B cell (primary cell): ENCODE measurements around the gene PKIG. TPM values are rescaled to one million over a fixed set of nuclear protein-coding genes. Genes with fewer than 3 reads are reported as not detected.

Experiments
- ATAC-seq: fragments of 200-7000 bp; cut with Tn5 transposase; one replicate; pipeline ENCODE4 v1.10.0; 2021; ENCODE audit warnings: low read depth, mild to moderate bottlenecking, moderate number of reproducible peaks, moderate library complexity
- CTCF ChIA-PET: fragments of 350-600 bp; sonication (Branson Sonifier 250); formaldehyde crosslinking; loops from one replicate; lab custom pipeline; 2021; ENCODE audit warnings: antibody characterized with exemption, inconsistent platforms; lab: Charles Lee
- POLR2A ChIA-PET: fragments of 350-600 bp; sonication (Branson Sonifier 250); formaldehyde crosslinking; loops from one replicate; lab custom pipeline; 2021; ENCODE audit warnings: antibody characterized with exemption; lab: Charles Lee
- DNase-seq: peaks from one replicate; pipeline ENCODE4 v3.0.0; 2013
- H2AFZ ChIP-seq: 2 replicates; pipeline ENCODE4 v1.6.1; 2012; ENCODE audit warnings: mild to moderate bottlenecking, low read depth, low read length; ENCODE audit not compliant: insufficient read depth, poor library complexity, severe bottlenecking
- H3K27ac ChIP-seq, 2 donors: 1 replicate in 1 of 2; 2 replicates in 1 of 2; pipeline ENCODE4 v1.5.1; 2012 to 2013; ENCODE audit warnings: low read length in 2 of 2, mild to moderate bottlenecking in 2 of 2, moderate library complexity in 1 of 2
- H3K27me3 ChIP-seq, 4 experiments: fragments of 200-600 bp in 1 of 4; sonication (generic) in 1 of 4; replicated peaks in 1 of 4; 1 replicate in 2 of 4; 2 replicates in 2 of 4; pipeline versions ENCODE4 v1.6.1 to v1.7.0; 2013 to 2016; ENCODE audit warnings: low read length in 3 of 4, mild to moderate bottlenecking in 2 of 4, mixed read lengths in 1 of 4, moderate library complexity in 1 of 4; ENCODE audit not compliant: insufficient read depth in 4 of 4, control insufficient read depth in 3 of 4; ENCODE audit errors: control extremely low read depth in 1 of 4
- H3K36me3 ChIP-seq, 2 experiments: replicated peaks in 1 of 2; 1 replicate in 1 of 2; 2 replicates in 1 of 2; pipeline versions ENCODE4 v1.6.1 to v1.7.1; 2013; ENCODE audit warnings: low read length in 1 of 2; ENCODE audit not compliant: insufficient read depth in 2 of 2, control insufficient read depth in 1 of 2; ENCODE audit errors: control extremely low read depth in 1 of 2, extremely low read depth in 1 of 2
- H3K4me1 ChIP-seq, 2 donors: fragments of 200-600 bp in 1 of 2; sonication (generic) in 1 of 2; 1 replicate in 1 of 2; 2 replicates in 1 of 2; pipeline versions ENCODE4 v1.5.1 to v1.6.1; 2013 to 2017; ENCODE audit warnings: low read length in 2 of 2; ENCODE audit not compliant: control insufficient read depth in 2 of 2, insufficient read depth in 2 of 2
- H3K4me2 ChIP-seq: replicated peaks from 2 replicates; pipeline ENCODE3; 2012; ENCODE audit warnings: mild to moderate bottlenecking, low read depth, low read length; ENCODE audit not compliant: poor library complexity, severe bottlenecking
- H3K4me3 ChIP-seq, 5 experiments: fragments of 200-600 bp in 1 of 5; sonication (generic) in 1 of 5; 1 replicate in 3 of 5; 2 replicates in 2 of 5; pipeline versions ENCODE4 v1.5.1 to v1.7.0; 2011 to 2016; ENCODE audit warnings: low read length in 4 of 5, mild to moderate bottlenecking in 4 of 5, low read depth in 2 of 5, control low read depth in 1 of 5, moderate library complexity in 1 of 5; ENCODE audit not compliant: insufficient read depth in 1 of 5; ENCODE audit errors: control extremely low read depth in 1 of 5, extremely low read depth in 1 of 5
- H3K79me2 ChIP-seq: fragments of 200-600 bp; sonication (generic); one replicate; pipeline ENCODE4 v1.6.0; 2016; ENCODE audit warnings: low read length; ENCODE audit not compliant: control insufficient read depth, insufficient read depth
- H3K9ac ChIP-seq: fragments of 200-600 bp; sonication (generic); 2 replicates; pipeline ENCODE4 v1.6.1; 2017; ENCODE audit warnings: mild to moderate bottlenecking, low read length, moderate library complexity
- H3K9me3 ChIP-seq, 3 donors: one replicate each; pipeline versions ENCODE4 v1.6.1 to v1.7.1; 2013; ENCODE audit warnings: low read length in 2 of 3; ENCODE audit not compliant: control insufficient read depth in 2 of 3, insufficient read depth in 1 of 3; ENCODE audit errors: control extremely low read depth in 1 of 3
- H4K20me1 ChIP-seq: 2 replicates; pipeline ENCODE4 v1.6.0; 2012; ENCODE audit warnings: mild to moderate bottlenecking, low read length; ENCODE audit not compliant: insufficient read depth, control insufficient read depth, poor library complexity, severe bottlenecking
- H3K27ac Mint-ChIP-seq: one replicate; pipeline ENCODE4 v1.8.0; 2021; ENCODE audit warnings: mixed read lengths
- H3K27me3 Mint-ChIP-seq: one replicate; pipeline ENCODE4 v1.8.0; 2021; ENCODE audit warnings: mixed read lengths
- H3K4me1 Mint-ChIP-seq: one replicate; pipeline ENCODE4 v1.8.0; 2021; ENCODE audit warnings: mixed read lengths
- H3K4me3 Mint-ChIP-seq: one replicate; pipeline ENCODE4 v1.8.0; 2021; ENCODE audit warnings: mixed read lengths
- H3K9me3 Mint-ChIP-seq: one replicate; pipeline ENCODE4 v1.8.0; 2022; ENCODE audit warnings: mixed read lengths; ENCODE audit not compliant: insufficient read depth
- CTCF ChIP-seq: fragments of 200-600 bp; IDR thresholded peaks from one replicate; pipeline ENCODE4 v1.8.0; 2022; ENCODE audit warnings: antibody characterized with exemption, mild to moderate bottlenecking
- EZH2 ChIP-seq: IDR thresholded peaks from 2 replicates; pipeline ENCODE4 v1.6.1; 2012; ENCODE audit warnings: borderline replicate concordance, low read depth, mild to moderate bottlenecking, moderate library complexity, low read length; ENCODE audit not compliant: insufficient read depth, poor library complexity, severe bottlenecking
- WGBS: methylation state at CpG from one replicate; pipeline ENCODE4 v1.1.5; 2013; ENCODE audit warnings: missing lambda C conversion rate; ENCODE audit not compliant: insufficient coverage; 5-methylcytosine and 5-hydroxymethylcytosine counted together
- intact Hi-C: fragments of 100-400 bp; cut with micrococcal nuclease; formaldehyde crosslinking; loops from one replicate; pipeline ENCODE4 v1.10.0; 2022
- polyA plus RNA-seq: library from polyadenylated mRNA; depleted of rRNA; stranded (reverse); fragments of >200 nt; gene quantifications from 2 replicates; pipeline ENCODE4 v1.2.3, GENCODE V29; 2012
- total RNA-seq, 2 donors: library from RNA; stranded (reverse); fragments of 120-200 nt in 1 of 2; gene quantifications; 1 replicate in 1 of 2; 2 replicates in 1 of 2; pipeline versions ENCODE4 v1.2.3 to v1.2.4, GENCODE V29; 2013 to 2022

Gene PKIG
- total and polyA plus RNA-seq, 2 donors (not counting 1 experiment from before 2014, with no cell fraction given) = 128 to 168 TPM

DNA sequence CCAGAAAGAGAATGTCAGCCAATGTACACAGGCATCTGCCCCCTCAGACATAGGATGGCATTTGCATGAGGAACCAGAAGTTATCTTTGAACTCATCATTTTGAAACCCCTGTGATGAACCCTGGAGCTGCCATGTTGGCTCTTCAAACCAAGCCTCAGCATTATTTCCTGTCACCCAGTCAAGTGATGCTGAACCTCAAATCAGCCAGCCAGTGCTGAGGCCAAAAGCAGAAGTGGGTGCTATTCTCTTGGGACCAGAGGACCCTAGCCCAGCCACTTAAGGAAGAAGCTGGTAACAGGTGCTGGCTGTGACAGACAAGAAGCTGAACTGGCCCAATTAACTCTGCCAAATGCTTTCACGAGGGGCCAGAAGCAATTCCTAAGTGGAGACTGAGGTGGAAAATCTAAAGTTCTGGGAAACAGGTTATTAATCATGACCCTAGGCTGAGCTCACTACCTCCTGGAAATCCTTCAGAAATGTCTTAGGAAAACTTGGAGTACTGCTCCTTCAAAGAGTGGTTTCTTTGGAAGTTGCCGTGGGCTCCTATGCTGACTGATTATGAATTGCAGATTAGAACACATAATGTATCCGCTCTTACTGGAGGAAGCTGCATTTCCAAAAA, 4.0 kb downstream of the PKIG start:
- Histone ChIP-seq H3K27me3 (no peaks in the 10 kb centered on the region), H3K79me2 (peaks cover 83% of the 10 kb centered on the region), H2AFZ (no peak overlapping the region), H3K4me1 (peaks cover 82 to 94% of the 10 kb centered on the region in 2 donors), H3K4me3 (peak overlapping the region in 4 of 5 experiments; percentile 35 to 94 (median 60)), H3K36me3 (peaks cover 0 to 20% of the 10 kb centered on the region in 2 experiments), H3K9ac (peak overlapping the region; percentile 85), H3K9me3 (no peaks in the 10 kb centered on the region), H4K20me1 (no peaks in the 10 kb centered on the region), H3K4me2 (peak overlapping the region; percentile 74), H3K27ac (peak overlapping the region; percentile 85 to 89)
- Mint-ChIP-seq H3K27me3 (no peaks in the 10 kb centered on the region), H3K27ac (peak overlapping the region; percentile 91), H3K4me1 (peaks cover 93% of the 10 kb centered on the region), H3K4me3 (peak overlapping the region; percentile 92), H3K9me3 (no peaks in the 10 kb centered on the region)
- TF ChIP-seq CTCF (no peak), EZH2 (no peak)
- ChIA-PET POLR2A (interaction anchor here (0.5 to 4.0 kb wide), 13 partner anchors 8 to 152 kb away, joined by 3 to 29 read pairs (median 6); partner anchors contain the start of genes ADA and SERINC3), CTCF (interaction anchor here (0.9 to 24.0 kb wide), 17 partner anchors 8 to 787 kb away, joined by 3 to 772 read pairs (median 4); partner anchors contain the start of gene FITM2)
- DNase-seq (peak; percentile 97), ATAC-seq (peak; percentile 80)
- 25% methylated on average over 2 of the region's 3 CpGs for WGBS
- intact Hi-C loops = loop anchor here (1.0 to 10.0 kb wide), 6 partner anchors 8 to 378 kb away; partner anchors contain the start of genes OSER1, STK4, TOMM34 and TTPAL
